GM12878 (cell line): ENCODE data around the gene AKAP13. TPM values are rescaled to one million over a fixed set of nuclear protein-coding genes. Genes with fewer than 3 reads are reported as not detected.

Experiments
- ATAC-seq: fragments of 200-7000 bp; cut with Tn5 transposase; 3 replicates; pipeline ENCODE4 v1.9.1; 2020; ENCODE audit warnings: mild to moderate bottlenecking, moderate library complexity
- BruUV-seq: library from RNA; stranded (reverse); fragments of 400-500 nt; replicated peaks from 2 replicates; lab custom pipeline; 2021; lab: Mats Ljungman, UMichigan
- CTCF ChIA-PET: fragments of 300-600 bp; sonication (Branson Sonifier 250); formaldehyde crosslinking; extraction: SDS; loops from one replicate; lab custom pipeline; 2021; ENCODE audit warnings: inconsistent platforms; lab: Yijun Ruan, JAX
- POLR2A ChIA-PET: fragments of 350-600 bp; formaldehyde crosslinking; extraction: SDS; loops from one replicate; lab custom pipeline; 2021; ENCODE audit warnings: inconsistent platforms; lab: Charles Lee
- RAD21 ChIA-PET: fragments of 300-600 bp; sonication (Branson Sonifier 250); formaldehyde crosslinking; loops from one replicate; lab custom pipeline; 2023; ENCODE audit warnings: antibody characterized with exemption; ENCODE audit not compliant: unreplicated experiment; lab: Charles Lee
- SMC1A ChIA-PET: fragments of 300-600 bp; sonication (Branson Sonifier 250); formaldehyde crosslinking; loops from one replicate; lab custom pipeline; 2023; ENCODE audit not compliant: unreplicated experiment, uncharacterized antibody; lab: Charles Lee
- DNase-seq: peaks from one replicate; pipeline ENCODE4 v3.0.0-alpha.2; 2011; ENCODE audit warnings: low read depth, low spot score
- FAIRE-seq: peaks from 3 replicates; lab custom pipeline; 2011; peaks lifted over from hg19 to GRCh38; lab: Jason Lieb, UNC
- H2AFZ ChIP-seq: 2 replicates; pipeline ENCODE4 v1.6.0; 2011; ENCODE audit warnings: low read depth, low read length, control low read depth; ENCODE audit not compliant: control insufficient read depth
- H3K27ac ChIP-seq: 2 replicates; pipeline ENCODE4 v1.5.1; 2011; ENCODE audit warnings: control low read depth; ENCODE audit not compliant: control insufficient read depth, insufficient read depth
- H3K27me3 ChIP-seq, 2 experiments: replicated peaks in 1 of 2; 2 replicates each; pipeline versions ENCODE4 v1.6.0 to v1.6.1; 2011; ENCODE audit warnings: low read length in 1 of 2; ENCODE audit not compliant: control insufficient read depth in 2 of 2, insufficient read depth in 2 of 2
- H3K36me3 ChIP-seq, 2 experiments: 2 replicates each; pipeline ENCODE4 v1.5.1; 2011; ENCODE audit warnings: low read length in 1 of 2; ENCODE audit not compliant: control insufficient read depth in 2 of 2, insufficient read depth in 2 of 2
- H3K4me1 ChIP-seq: 2 replicates; pipeline ENCODE4 v1.6.1; 2011; ENCODE audit warnings: mild to moderate bottlenecking, low read length, moderate library complexity, mixed read lengths; ENCODE audit not compliant: control insufficient read depth, insufficient read depth
- H3K4me2 ChIP-seq: 2 replicates; pipeline ENCODE4 v1.6.0; 2011; ENCODE audit warnings: control low read depth; ENCODE audit not compliant: control insufficient read depth, insufficient read depth
- H3K4me3 ChIP-seq: fragments of 200-600 bp; sonication (generic); 2 replicates; pipeline ENCODE4 v1.5.1; 2016
- H3K79me2 ChIP-seq: 2 replicates; pipeline ENCODE4 v1.6.0; 2011; ENCODE audit warnings: low read length; ENCODE audit not compliant: control insufficient read depth, insufficient read depth
- H3K9ac ChIP-seq: 2 replicates; pipeline ENCODE4 v1.8.0; 2011; ENCODE audit warnings: low read length, control low read depth, mixed read lengths; ENCODE audit not compliant: control insufficient read depth, insufficient read depth
- H3K9me3 ChIP-seq: replicated peaks from 3 replicates; pipeline ENCODE4 v1.5.1; 2011; ENCODE audit warnings: mild to moderate bottlenecking, low read length; ENCODE audit not compliant: control insufficient read depth, insufficient read depth
- H4K20me1 ChIP-seq: 2 replicates; pipeline ENCODE4 v1.6.0; 2011; ENCODE audit not compliant: control insufficient read depth, insufficient read depth
- E4F1 ChIP-seq: fragments of 450-650 bp; IDR thresholded peaks from 2 replicates; pipeline ENCODE4 v1.6.1; 2018; ENCODE audit warnings: borderline replicate concordance, mild to moderate bottlenecking; ENCODE audit not compliant: partially characterized antibody
- EED ChIP-seq: sonication (generic); IDR thresholded peaks from 2 replicates; pipeline ENCODE4 v1.6.1; 2016; ENCODE audit warnings: antibody characterized with exemption, low read depth
- EGR1 ChIP-seq, 2 experiments: IDR thresholded peaks; 1 replicate in 1 of 2; 2 replicates in 1 of 2; pipeline ENCODE4 v1.6.1; 2011 to 2012; ENCODE audit warnings: low read depth in 2 of 2, low read length in 2 of 2, borderline replicate concordance in 1 of 2, mild to moderate bottlenecking in 1 of 2, moderate library complexity in 1 of 2
- ELK1 ChIP-seq: IDR thresholded peaks from 2 replicates; pipeline ENCODE4 v1.6.1; 2012; ENCODE audit warnings: low read depth, low read length, improper control_type of control experiment
- EP300 ChIP-seq, 2 experiments: fragments of 150-350 bp in 1 of 2; IDR thresholded peaks; 2 replicates each; pipeline ENCODE4 v1.6.1; 2011 to 2012; ENCODE audit warnings: low read depth in 2 of 2, low read length in 2 of 2, borderline replicate concordance in 1 of 2, improper control_type of control experiment in 1 of 2, inconsistent platforms in 1 of 2; ENCODE audit not compliant: control insufficient read depth in 1 of 2
- PKNOX1 ChIP-seq: fragments of 450-650 bp; IDR thresholded peaks from 2 replicates; pipeline ENCODE4 v1.6.1; 2016; ENCODE audit warnings: mild to moderate bottlenecking
- RUNX3 ChIP-seq: IDR thresholded peaks from 2 replicates; pipeline ENCODE4 v1.6.1; 2012; ENCODE audit warnings: low read length, inconsistent platforms
- SMARCA5 ChIP-seq: fragments of 450-650 bp; IDR thresholded peaks from 2 replicates; pipeline ENCODE4 v1.6.1; 2017; ENCODE audit warnings: mild to moderate bottlenecking
- SUZ12 ChIP-seq: fragments of 200-600 bp; sonication (generic); IDR thresholded peaks from one replicate; pipeline ENCODE4 v1.6.1; 2018; ENCODE audit warnings: antibody characterized with exemption, mild to moderate bottlenecking; ENCODE audit not compliant: unreplicated experiment
- TARDBP ChIP-seq: IDR thresholded peaks from 2 replicates; pipeline ENCODE4 v1.6.1; 2016; ENCODE audit warnings: borderline replicate concordance
- ZSCAN29 ChIP-seq: fragments of 450-650 bp; IDR thresholded peaks from 2 replicates; pipeline ENCODE4 v1.6.1; 2017; ENCODE audit warnings: mild to moderate bottlenecking, moderate library complexity
- ZZZ3 ChIP-seq: IDR thresholded peaks from 2 replicates; pipeline ENCODE4 v1.6.1; 2011; ENCODE audit warnings: low read depth; ENCODE audit not compliant: control insufficient read depth, insufficient read length
- WGBS: methylation state at CpG from one replicate; pipeline ENCODE4 v1.1.6; 2016; ENCODE audit warnings: low lambda C conversion rate; ENCODE audit not compliant: insufficient replicate concordance, insufficient coverage; ENCODE audit errors: missing lambda C conversion rate; 5-methylcytosine and 5-hydroxymethylcytosine counted together
- in situ Hi-C: fragments of 300-500 bp; cut with MboI; formaldehyde crosslinking; loops from 9 replicates; pipeline ENCODE4 v1.14.3; 2018; ENCODE audit warnings: mixed read lengths
- intact Hi-C: fragments of 100-400 bp; cut with micrococcal nuclease; formaldehyde crosslinking; loops from one replicate; pipeline ENCODE4 v1.14.2; 2022; ENCODE audit not compliant: unreplicated experiment
- polyA plus RNA-seq, 11 experiments: library from polyadenylated mRNA; depleted of rRNA in 4 of 11; unstranded in 6 of 11; stranded (reverse) in 5 of 11; fragments of >200 nt; fragmentation: Nextera tagmentation in 4 of 11; fragmentation: Illumina TruSeq in 1 of 11; extraction: Ambion mirVana in 4 of 11; extraction: Trizol in 1 of 11; gene quantifications; 1 replicate in 1 of 11; 2 replicates in 10 of 11; pipeline versions ENCODE4 v1.2.1 to v1.2.3, GENCODE V29; 2011 to 2016; ENCODE audit warnings: inconsistent platforms in 2 of 11, missing spikeins in 2 of 11, low read depth in 1 of 11
- total RNA-seq, 4 experiments: library from RNA; depleted of rRNA in 3 of 4; stranded (reverse); fragments of >200 nt in 3 of 4; fragmentation: Illumina TruSeq in 1 of 4; extraction: Trizol in 1 of 4; gene quantifications; 2 replicates each; pipeline versions ENCODE4 v1.2.1 to v1.2.3, GENCODE V29; 2013 to 2021
- TF ChIP-seq, protein P1 (sequence below): fragments of 450-650 bp; IDR thresholded peaks from 2 replicates; pipeline ENCODE4 v1.6.1; 2017; ENCODE audit warnings: antibody characterized with exemption, mild to moderate bottlenecking, moderate library complexity

Gene AKAP13
- total and polyA plus RNA-seq, 10 of the 15 experiments (the other 5 are each of a cell fraction or from before 2014, with no cell fraction given) = 14.4 to 74.9 (median 55.1) TPM

DNA sequence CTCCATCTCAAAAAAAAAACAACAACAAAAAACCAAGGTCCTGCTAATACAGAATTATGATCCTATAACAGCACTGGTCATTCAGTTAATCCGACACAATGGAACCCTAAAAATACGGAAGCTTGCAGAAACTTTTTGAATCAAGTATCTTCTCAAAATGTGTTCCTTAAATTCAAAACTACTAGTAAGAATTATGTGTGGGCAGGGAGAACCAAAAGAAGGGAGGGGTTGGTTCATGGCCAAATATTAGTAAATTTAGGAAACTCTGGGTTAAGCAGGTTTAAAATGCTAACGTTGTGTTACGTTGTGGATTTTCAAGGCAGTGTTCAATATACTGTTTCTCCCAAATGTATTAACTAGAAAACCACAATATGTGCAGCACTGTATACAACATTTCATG is 298.8 kb downstream of the AKAP13 start (continued):
- TF ChIP-seq, protein P1, sequence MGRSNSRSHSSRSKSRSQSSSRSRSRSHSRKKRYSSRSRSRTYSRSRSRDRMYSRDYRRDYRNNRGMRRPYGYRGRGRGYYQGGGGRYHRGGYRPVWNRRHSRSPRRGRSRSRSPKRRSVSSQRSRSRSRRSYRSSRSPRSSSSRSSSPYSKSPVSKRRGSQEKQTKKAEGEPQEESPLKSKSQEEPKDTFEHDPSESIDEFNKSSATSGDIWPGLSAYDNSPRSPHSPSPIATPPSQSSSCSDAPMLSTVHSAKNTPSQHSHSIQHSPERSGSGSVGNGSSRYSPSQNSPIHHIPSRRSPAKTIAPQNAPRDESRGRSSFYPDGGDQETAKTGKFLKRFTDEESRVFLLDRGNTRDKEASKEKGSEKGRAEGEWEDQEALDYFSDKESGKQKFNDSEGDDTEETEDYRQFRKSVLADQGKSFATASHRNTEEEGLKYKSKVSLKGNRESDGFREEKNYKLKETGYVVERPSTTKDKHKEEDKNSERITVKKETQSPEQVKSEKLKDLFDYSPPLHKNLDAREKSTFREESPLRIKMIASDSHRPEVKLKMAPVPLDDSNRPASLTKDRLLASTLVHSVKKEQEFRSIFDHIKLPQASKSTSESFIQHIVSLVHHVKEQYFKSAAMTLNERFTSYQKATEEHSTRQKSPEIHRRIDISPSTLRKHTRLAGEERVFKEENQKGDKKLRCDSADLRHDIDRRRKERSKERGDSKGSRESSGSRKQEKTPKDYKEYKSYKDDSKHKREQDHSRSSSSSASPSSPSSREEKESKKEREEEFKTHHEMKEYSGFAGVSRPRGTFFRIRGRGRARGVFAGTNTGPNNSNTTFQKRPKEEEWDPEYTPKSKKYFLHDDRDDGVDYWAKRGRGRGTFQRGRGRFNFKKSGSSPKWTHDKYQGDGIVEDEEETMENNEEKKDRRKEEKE = no peak
- TF ChIP-seq EP300 (IDR thresholded peaks at IDR 0.05; ENCODE audit: borderline replicate concordance in 1 of 2, control insufficient read depth in 1 of 2, low read depth in 2 of 2, low read length in 2 of 2) = no peak
- TF ChIP-seq, all 136 proteins: peak for 0

DNA sequence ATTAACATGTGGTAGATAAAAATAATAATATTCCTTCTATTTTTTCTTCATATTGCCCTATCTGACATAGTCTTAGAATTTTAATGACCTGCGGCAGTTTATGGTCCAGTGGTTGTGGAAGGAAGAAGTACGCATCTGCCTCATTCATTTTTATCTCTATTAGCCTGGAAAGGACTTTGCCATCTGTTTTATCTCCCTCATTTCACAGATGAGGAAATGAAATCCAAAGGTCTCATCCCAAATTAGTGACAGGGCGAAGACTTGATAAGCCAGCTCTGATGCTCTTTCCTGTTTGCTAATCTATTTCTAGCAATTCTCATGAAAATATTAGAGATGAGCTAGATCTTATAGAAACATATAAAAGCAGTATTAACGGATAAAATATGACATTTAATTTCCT is 301.0 kb downstream of the AKAP13 start:
- no peaks in the 10 kb centered on the region for H3K9me3 ChIP-seq
- in situ Hi-C loops = no loop called here
- H3K27me3 ChIP-seq = no peaks in the 10 kb centered on the region
- no peak for DNase-seq
- no peak for ATAC-seq
- H3K27ac ChIP-seq = no peak overlapping the region
- POLR2A ChIA-PET = interaction anchor here (1.4 kb wide), 1 partner anchor 14 kb away, joined by 4 read pairs; no protein-coding TSS in a partner anchor
- H3K4me2 ChIP-seq = no peak overlapping the region
- RAD21 ChIA-PET = no interaction called here
- no peak overlapping the region for H3K4me3 ChIP-seq
- no peak for FAIRE-seq
- no TSS peak for BruUV-seq
- SMC1A ChIA-PET = interaction anchor here (1.1 to 2.5 kb wide), 4 partner anchors 9 to 127 kb away, joined by 3 to 9 read pairs (median 6); no protein-coding TSS in a partner anchor
- peaks cover 0 to 16% of the 10 kb centered on the region in 2 experiments; a peak in 1 of 4 replicates for H3K36me3 ChIP-seq
- WGBS = 82% methylated on average over 4 of the region's 4 CpGs
- intact Hi-C loops = no loop called here
- 0 out of 2 replicates have a peak, but pooled peaks cover 4% of the 10 kb centered on the region for H3K4me1 ChIP-seq
- no peaks in the 10 kb centered on the region for H4K20me1 ChIP-seq
- TF ChIP-seq SMARCA5 = no peak
- TF ChIP-seq ELK1 = no peak
- no peak for TF ChIP-seq E4F1
- TF ChIP-seq EGR1 (IDR thresholded peaks at IDR 0.05; ENCODE audit: borderline replicate concordance in 1 of 2, low read depth in 2 of 2, low read length in 2 of 2) = no peak
- TF ChIP-seq RUNX3 = no peak
- TF ChIP-seq ZSCAN29 = no peak
- TF ChIP-seq SUZ12 = no peak
- no peak for TF ChIP-seq EED
- no peak for TF ChIP-seq TARDBP
- no peak for TF ChIP-seq PKNOX1
- TF ChIP-seq ZZZ3 = no peak
- H3K79me2 ChIP-seq = no peaks in the 10 kb centered on the region
- CTCF ChIA-PET = interaction anchor here (1.0 to 1.6 kb wide), 3 partner anchors 9 to 48 kb away, joined by 3 to 6 read pairs (median 5); no protein-coding TSS in a partner anchor
- no peak overlapping the region for H3K9ac ChIP-seq
- H2AFZ ChIP-seq = no peak overlapping the region
